Cardiac muscle cell (in vitro differentiated cells and primary cell): ENCODE measurements around the gene FIG4. TPM values are rescaled to one million over a fixed set of nuclear protein-coding genes. Genes with fewer than 3 reads are reported as not detected.

ENCODE experiments used
- DNase-seq, 2 donors: peaks; one replicate each; pipeline versions ENCODE4 v3.0.0 to v3.0.0-alpha.2; 2010 to 2017; ENCODE audit warnings: low read depth in 1 of 2, low spot score in 1 of 2
- H3K27ac ChIP-seq: fragments of 200-600 bp; sonication (generic); 2 replicates; pipeline ENCODE4 v1.5.1; 2016
- H3K27me3 ChIP-seq: fragments of 200-600 bp; sonication (generic); 2 replicates; pipeline ENCODE4 v1.6.0; 2016; ENCODE audit warnings: control low read depth
- H3K36me3 ChIP-seq: fragments of 200-600 bp; sonication (generic); 2 replicates; pipeline ENCODE4 v1.5.1; 2016; ENCODE audit warnings: control low read depth
- H3K4me1 ChIP-seq: fragments of 200-600 bp; sonication (generic); 2 replicates; pipeline ENCODE4 v1.8.1; 2017; ENCODE audit warnings: low read depth, mild to moderate bottlenecking, mixed run types
- H3K4me3 ChIP-seq: fragments of 200-600 bp; sonication (generic); 2 replicates; pipeline ENCODE4 v1.5.1; 2016; ENCODE audit warnings: mild to moderate bottlenecking
- H3K9me3 ChIP-seq: fragments of 200-600 bp; sonication (generic); 2 replicates; pipeline ENCODE4 v1.5.1; 2017; ENCODE audit warnings: low read depth, mild to moderate bottlenecking, control low read depth
- polyA plus RNA-seq: library from polyadenylated mRNA; unstranded; fragments of >200 nt; fragmentation: Nextera tagmentation; extraction: Ambion mirVana; gene quantifications from 2 replicates; pipeline ENCODE4 v1.2.1, GENCODE V29; 2016
- total RNA-seq: library from RNA; depleted of rRNA; stranded (reverse); fragments of >200 nt; gene quantifications from 2 replicates; pipeline ENCODE4 v1.2.3, GENCODE V29; 2016
- TF ChIP-seq, protein P1 (sequence below): IDR thresholded peaks from 2 replicates; pipeline ENCODE4 v1.5.1; 2012; ENCODE audit warnings: low read depth, mild to moderate bottlenecking, low read length

Gene FIG4
- total and polyA plus RNA-seq, 2 experiments from 2014 or later, result 15.8 to 22.0 TPM

DNA sequence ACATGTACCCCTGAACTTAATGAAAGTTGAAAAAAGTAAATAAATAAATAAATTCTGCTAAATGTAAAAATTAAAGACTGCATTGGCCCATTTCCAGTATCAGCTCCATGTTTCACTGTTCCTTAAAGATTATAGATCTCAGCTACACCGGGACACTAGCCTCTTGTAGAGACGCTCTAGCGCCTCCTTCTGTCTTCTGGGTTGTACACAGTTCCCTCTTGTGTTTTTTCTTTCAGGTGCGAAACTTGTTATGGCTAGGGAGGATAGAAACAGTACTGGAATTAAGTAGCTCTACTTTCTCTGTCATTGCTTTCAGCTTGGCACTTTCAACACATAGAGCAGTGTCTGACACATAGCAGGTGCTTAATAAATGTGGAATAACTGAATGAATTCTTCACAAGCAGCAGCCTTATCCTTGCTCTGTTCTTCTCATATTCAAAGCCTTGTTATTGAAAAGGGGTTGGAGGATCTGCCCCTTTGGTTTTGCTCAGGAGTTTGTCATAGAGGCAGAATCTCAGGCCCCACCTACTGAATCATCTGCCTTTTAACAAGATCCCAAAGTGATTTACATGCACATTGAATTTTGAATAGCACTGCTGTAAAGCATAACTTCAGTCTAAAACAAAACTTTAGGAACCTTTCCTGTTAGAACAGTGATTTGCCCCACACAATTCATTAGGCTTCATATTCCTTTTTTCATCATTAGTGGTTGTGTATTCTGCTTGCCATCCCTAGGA, 92.3 kb downstream of the FIG4 start:
- Histone ChIP-seq H3K9me3 (no peaks in the 10 kb centered on the region), H3K4me3 (no peak overlapping the region), H3K36me3 (peaks cover 3% of the 10 kb centered on the region), H3K27me3 (no peaks in the 10 kb centered on the region), H3K27ac (no peak overlapping the region), H3K4me1 (no peaks in the 10 kb centered on the region)
- DNase-seq, result peak; percentile 41 to 51
- TF ChIP-seq, protein P1, sequence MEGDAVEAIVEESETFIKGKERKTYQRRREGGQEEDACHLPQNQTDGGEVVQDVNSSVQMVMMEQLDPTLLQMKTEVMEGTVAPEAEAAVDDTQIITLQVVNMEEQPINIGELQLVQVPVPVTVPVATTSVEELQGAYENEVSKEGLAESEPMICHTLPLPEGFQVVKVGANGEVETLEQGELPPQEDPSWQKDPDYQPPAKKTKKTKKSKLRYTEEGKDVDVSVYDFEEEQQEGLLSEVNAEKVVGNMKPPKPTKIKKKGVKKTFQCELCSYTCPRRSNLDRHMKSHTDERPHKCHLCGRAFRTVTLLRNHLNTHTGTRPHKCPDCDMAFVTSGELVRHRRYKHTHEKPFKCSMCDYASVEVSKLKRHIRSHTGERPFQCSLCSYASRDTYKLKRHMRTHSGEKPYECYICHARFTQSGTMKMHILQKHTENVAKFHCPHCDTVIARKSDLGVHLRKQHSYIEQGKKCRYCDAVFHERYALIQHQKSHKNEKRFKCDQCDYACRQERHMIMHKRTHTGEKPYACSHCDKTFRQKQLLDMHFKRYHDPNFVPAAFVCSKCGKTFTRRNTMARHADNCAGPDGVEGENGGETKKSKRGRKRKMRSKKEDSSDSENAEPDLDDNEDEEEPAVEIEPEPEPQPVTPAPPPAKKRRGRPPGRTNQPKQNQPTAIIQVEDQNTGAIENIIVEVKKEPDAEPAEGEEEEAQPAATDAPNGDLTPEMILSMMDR, result peak; percentile 50

GRCh38 chr6:109787312-109787711, 96.2 kb downstream of the FIG4 start:
- H3K9me3 ChIP-seq, result no peaks in the 10 kb centered on the region
- H3K27ac ChIP-seq, result no peak overlapping the region
- H3K27me3 ChIP-seq, result no peaks in the 10 kb centered on the region
- peaks cover 2% of the 10 kb centered on the region for H3K4me1 ChIP-seq
- TF ChIP-seq, protein P1, result no peak
- H3K36me3 ChIP-seq, result peaks cover 7% of the 10 kb centered on the region
- H3K4me3 ChIP-seq, result no peak overlapping the region
- DNase-seq, result no peak

DNA sequence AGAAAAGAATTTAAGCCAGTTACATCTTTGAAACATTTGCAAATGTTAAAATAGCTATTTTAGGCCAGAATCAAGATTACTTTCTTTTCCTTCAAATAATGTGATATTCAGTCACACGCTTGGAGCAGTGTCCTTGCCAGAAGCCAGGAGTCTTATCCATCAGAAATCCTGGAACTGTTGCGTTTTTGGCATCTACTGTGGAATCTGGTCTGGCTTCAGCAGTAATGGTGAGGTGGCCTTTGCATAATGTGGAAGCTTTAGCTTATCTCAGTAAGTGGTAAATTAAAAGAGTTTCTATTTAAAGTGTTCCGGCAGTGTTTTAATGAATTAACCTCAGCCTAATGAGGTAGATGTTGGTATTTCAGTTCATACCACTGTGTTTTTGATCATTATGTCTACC, 97.6 kb downstream of the FIG4 start:
- Histone ChIP-seq H3K4me1 (peaks cover 2% of the 10 kb centered on the region), H3K4me3 (no peak overlapping the region), H3K27ac (no peak overlapping the region), H3K36me3 (peaks cover 7% of the 10 kb centered on the region), H3K9me3 (no peaks in the 10 kb centered on the region), H3K27me3 (no peaks in the 10 kb centered on the region)
- TF ChIP-seq, protein P1, result no peak
- peak in 1 of 2 donors; percentile 50 for DNase-seq

DNA sequence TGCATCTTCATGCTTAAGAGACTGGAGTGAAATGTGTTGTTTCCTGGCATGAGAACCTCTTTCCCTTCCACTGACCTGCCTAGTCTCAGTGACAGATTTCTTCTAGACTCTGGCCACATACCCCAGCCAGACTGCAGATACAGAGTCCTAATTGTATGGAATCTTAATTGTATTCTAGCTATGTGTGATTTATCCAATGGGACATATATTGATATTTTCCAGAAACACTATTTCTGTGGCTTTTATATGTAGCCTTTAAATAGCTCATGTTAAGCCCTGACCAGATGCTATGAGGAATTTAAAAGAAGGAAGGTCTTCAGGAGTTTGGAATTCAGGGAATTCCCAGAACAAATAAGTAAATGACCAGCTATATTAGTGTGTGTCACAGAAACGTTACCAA, 99.0 kb downstream of the FIG4 start:
- H3K27me3 ChIP-seq, result no peaks in the 10 kb centered on the region
- TF ChIP-seq, protein P1, result no peak
- H3K4me3 ChIP-seq, result no peak overlapping the region
- no peak overlapping the region for H3K27ac ChIP-seq
- peaks cover 2% of the 10 kb centered on the region for H3K4me1 ChIP-seq
- H3K36me3 ChIP-seq, result peaks cover 4% of the 10 kb centered on the region
- H3K9me3 ChIP-seq, result no peaks in the 10 kb centered on the region
- DNase-seq, result peak in 1 of 2 donors; percentile 29

DNA sequence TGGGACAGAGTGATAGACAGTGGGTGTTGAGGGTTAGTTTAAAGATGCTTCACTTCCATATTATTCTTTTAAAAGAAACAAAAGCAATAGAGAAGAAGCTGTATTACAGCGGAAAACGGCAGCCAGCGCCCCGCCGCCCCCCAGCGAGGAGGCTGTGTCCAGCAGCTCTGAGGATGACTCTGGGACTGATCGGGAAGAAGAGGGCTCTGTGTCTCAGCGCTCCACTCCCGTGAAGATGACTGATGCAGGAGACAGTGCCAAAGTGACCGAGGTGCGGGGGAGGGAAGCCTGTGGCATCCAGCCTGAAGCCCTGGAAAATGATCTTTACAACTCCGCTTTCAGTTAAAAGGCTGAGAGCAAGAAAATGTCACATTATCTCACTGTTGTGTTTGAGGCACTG, 100.2 kb downstream of the FIG4 start:
- Histone ChIP-seq H3K9me3 (no peaks in the 10 kb centered on the region), H3K4me1 (peaks cover 2% of the 10 kb centered on the region), H3K27me3 (no peaks in the 10 kb centered on the region), H3K36me3 (peaks cover 4% of the 10 kb centered on the region), H3K4me3 (no peak overlapping the region), H3K27ac (no peak overlapping the region)
- no peak for DNase-seq
- TF ChIP-seq, protein P1, result peak; percentile 9
